Measurements from ENCODE around the gene FOXL3.

The FOXL3 gene

DNA sequence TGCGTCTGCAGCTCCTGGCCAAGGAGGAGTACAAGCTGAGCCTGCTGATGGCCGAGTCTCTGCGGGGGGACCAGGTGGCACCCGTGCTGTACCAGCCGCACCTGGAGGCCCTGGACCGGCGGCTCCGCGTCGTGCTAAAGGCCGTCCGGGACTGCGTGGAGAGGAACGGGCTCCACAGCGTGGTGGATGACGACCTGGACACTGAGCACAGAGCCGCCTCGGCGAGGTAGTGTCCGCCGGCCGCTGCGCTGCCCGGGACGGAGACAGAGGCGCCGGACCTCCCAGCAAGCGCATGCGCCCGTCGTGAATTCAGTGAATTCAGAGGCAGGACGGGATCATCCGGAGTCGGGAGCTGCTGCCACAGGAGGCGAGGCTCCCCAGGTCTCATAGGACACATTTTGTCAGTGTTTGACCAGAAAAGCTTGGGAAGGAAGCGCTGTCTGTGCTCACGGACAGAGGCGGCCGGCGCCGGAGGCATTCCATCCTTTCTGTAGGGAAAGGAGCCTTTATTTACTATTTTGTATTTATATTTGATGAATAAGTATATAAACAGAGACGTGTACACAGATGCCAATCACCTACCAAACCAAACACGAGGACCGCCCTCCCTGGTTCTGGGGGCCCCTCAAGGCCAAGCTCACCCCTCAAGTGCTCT, 30.1 kb upstream of the FOXL3 start:
- H3K36me3 ChIP-seq (ENCODE audit: control insufficient read depth, insufficient read depth, low read length), result no peaks in the 10 kb centered on the region
- H3K4me3 ChIP-seq (ENCODE audit: low read depth, low read length), result no peak overlapping the region
- no peak overlapping the region for H3K27ac ChIP-seq
- H3K9me3 ChIP-seq (ENCODE audit: control insufficient read depth, low read length), result no peaks in the 10 kb centered on the region
- TF ChIP-seq, protein P1, sequence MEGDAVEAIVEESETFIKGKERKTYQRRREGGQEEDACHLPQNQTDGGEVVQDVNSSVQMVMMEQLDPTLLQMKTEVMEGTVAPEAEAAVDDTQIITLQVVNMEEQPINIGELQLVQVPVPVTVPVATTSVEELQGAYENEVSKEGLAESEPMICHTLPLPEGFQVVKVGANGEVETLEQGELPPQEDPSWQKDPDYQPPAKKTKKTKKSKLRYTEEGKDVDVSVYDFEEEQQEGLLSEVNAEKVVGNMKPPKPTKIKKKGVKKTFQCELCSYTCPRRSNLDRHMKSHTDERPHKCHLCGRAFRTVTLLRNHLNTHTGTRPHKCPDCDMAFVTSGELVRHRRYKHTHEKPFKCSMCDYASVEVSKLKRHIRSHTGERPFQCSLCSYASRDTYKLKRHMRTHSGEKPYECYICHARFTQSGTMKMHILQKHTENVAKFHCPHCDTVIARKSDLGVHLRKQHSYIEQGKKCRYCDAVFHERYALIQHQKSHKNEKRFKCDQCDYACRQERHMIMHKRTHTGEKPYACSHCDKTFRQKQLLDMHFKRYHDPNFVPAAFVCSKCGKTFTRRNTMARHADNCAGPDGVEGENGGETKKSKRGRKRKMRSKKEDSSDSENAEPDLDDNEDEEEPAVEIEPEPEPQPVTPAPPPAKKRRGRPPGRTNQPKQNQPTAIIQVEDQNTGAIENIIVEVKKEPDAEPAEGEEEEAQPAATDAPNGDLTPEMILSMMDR (IDR thresholded peaks at IDR 0.05), result no peak
- no peak overlapping the region for H3K4me2 ChIP-seq (ENCODE audit: low read length)
- no peak overlapping the region for H3K9ac ChIP-seq
- H2AFZ ChIP-seq, result no peak overlapping the region
- no peaks in the 10 kb centered on the region for H3K27me3 ChIP-seq (ENCODE audit: control insufficient read depth, insufficient read depth, low read length)
- no peaks in the 10 kb centered on the region for H3K79me2 ChIP-seq
- H3K4me1 ChIP-seq, result no peaks in the 10 kb centered on the region

DNA sequence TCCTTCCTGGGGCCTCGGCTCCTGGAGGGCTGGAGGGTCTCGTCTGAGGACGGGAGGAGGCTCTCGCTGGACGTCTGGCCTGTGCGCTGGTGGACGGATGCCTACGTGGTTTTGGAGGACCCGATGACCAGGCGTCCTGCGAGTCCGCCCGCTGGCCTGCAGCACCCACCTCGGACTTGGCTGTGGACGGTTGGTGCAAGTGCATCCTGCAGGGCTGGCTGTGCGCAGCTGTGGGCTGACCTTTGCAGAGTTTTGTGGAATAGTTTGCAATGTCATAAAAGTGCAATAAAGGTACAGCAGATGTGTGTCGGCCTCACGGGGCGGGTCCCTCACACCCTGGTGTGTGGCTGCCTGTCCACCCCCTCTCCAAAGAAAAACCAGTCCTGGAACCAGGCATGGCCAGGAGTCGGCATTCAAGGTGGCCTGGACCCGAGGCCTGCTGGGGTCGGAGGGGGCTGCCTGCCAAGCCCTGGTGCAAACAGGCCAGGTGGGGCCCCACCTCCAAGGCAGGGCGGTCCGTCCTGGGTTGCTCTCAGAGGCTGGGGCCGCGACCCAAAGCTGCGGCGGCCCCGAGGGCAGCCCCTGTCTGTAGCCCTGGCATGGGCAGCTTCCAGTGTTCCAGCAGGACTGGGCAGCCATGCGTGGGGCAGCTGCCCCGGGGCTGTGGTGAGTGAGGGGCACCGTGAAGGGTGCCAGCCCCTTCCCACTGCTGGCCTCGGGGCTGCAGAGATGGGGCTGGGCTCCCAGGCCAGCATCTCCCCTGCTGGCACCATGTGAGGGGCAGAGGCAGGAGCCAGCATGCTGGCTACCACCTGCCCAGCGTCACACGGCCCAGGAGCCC, 29.3 kb upstream of the FOXL3 start:
- H2AFZ ChIP-seq, result no peak overlapping the region
- TF ChIP-seq, protein P1 (IDR thresholded peaks at IDR 0.05), result no peak
- no peaks in the 10 kb centered on the region for H3K79me2 ChIP-seq
- H3K27ac ChIP-seq, result no peak overlapping the region
- no peaks in the 10 kb centered on the region for H3K27me3 ChIP-seq (ENCODE audit: control insufficient read depth, insufficient read depth, low read length)
- no peaks in the 10 kb centered on the region for H3K9me3 ChIP-seq (ENCODE audit: control insufficient read depth, low read length)
- no peak overlapping the region for H3K4me2 ChIP-seq (ENCODE audit: low read length)
- no peak overlapping the region for H3K9ac ChIP-seq
- no peak overlapping the region for H3K4me3 ChIP-seq (ENCODE audit: low read depth, low read length)
- H3K4me1 ChIP-seq, result no peaks in the 10 kb centered on the region
- H3K36me3 ChIP-seq (ENCODE audit: control insufficient read depth, insufficient read depth, low read length), result no peaks in the 10 kb centered on the region

DNA sequence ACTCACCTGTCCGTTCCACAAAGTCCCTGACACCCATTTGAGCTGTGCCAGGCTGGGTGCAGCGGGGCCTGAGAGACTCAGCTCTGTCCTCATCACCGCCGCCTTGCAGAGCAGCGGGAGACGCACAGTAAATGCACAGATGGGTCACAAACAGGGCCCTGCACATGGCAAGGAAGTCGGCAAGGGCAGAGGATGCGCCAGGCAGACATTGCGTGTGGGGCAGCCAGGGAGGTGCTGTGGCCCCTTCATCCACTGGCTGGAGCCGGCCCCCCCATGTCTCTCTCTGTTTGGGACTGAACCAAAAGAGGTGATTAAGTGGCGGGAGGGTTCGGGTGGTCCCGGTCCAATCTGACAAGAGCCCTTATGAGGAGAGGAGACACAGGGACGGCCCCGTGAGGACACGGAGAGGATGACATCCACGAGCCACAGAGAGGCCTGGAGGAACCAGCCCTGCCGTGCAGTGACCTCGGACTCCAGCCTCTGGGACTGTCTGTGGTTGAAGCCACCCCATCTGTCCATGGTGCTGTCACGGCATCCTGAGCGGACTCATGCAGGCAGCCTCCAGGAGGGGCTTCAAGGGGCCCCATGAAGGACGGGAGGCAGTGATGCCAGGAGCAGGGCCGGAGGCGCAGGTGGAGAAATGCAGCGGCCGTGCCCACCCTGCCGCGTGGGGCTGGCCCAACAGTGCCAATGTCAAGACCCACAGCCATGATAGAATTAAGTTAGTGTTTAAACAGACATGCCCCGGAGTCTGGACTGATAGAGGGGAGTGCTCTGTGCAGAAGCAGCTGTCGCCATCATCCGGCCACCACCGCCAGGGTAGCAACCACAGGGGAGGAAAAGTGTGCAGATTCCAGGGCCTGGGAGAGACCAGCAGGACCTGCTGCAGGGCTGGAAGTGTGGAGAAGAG, 28.4 kb upstream of the FOXL3 start:
- H3K79me2 ChIP-seq, result no peaks in the 10 kb centered on the region
- no peaks in the 10 kb centered on the region for H3K27me3 ChIP-seq (ENCODE audit: control insufficient read depth, insufficient read depth, low read length)
- H2AFZ ChIP-seq, result no peak overlapping the region
- H3K9ac ChIP-seq, result no peak overlapping the region
- no peak overlapping the region for H3K4me3 ChIP-seq (ENCODE audit: low read depth, low read length)
- no peak overlapping the region for H3K4me2 ChIP-seq (ENCODE audit: low read length)
- H3K9me3 ChIP-seq (ENCODE audit: control insufficient read depth, low read length), result no peaks in the 10 kb centered on the region
- TF ChIP-seq, protein P1 (IDR thresholded peaks at IDR 0.05), result no peak
- H3K4me1 ChIP-seq, result no peaks in the 10 kb centered on the region
- no peaks in the 10 kb centered on the region for H3K36me3 ChIP-seq (ENCODE audit: control insufficient read depth, insufficient read depth, low read length)
- H3K27ac ChIP-seq, result no peak overlapping the region

DNA sequence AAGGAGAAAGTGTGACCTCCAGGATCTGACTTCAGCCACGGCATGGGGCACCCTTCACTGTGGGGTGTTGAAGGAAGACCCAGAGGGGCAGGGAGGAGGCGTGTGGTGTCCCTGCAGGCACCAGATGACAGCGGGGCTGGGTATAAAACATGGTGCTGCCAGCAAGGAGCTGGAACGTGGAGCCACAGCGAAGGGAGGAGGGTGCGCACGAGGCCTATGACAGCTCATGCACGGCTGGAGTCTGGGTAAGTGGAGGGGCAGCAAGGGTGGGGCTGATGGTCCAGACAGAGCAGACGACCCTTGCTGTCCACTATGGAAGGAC, 27.8 kb upstream of the FOXL3 start:
- TF ChIP-seq, protein P1 (IDR thresholded peaks at IDR 0.05), result no peak
- Histone ChIP-seq H2AFZ (no peak overlapping the region), H3K4me3 (ENCODE audit: low read depth, low read length) (no peak overlapping the region), H3K9me3 (ENCODE audit: control insufficient read depth, low read length) (no peaks in the 10 kb centered on the region), H3K9ac (no peak overlapping the region), H3K27me3 (ENCODE audit: control insufficient read depth, insufficient read depth, low read length) (no peaks in the 10 kb centered on the region), H3K4me2 (ENCODE audit: low read length) (no peak overlapping the region), H3K4me1 (no peaks in the 10 kb centered on the region), H3K79me2 (no peaks in the 10 kb centered on the region), H3K27ac (no peak overlapping the region), H3K36me3 (ENCODE audit: control insufficient read depth, insufficient read depth, low read length) (no peaks in the 10 kb centered on the region)
